GM12801 (cell line): ENCODE results near the gene ADAMTS17.

ENCODE experiments used
- CTCF ChIP-seq: IDR thresholded peaks from one replicate; pipeline ENCODE4 v1.5.1; 2011; ENCODE audit warnings: control low read depth; ENCODE audit not compliant: insufficient read length; ENCODE audit errors: extremely low read depth

The ADAMTS17 gene

GRCh38 chr15:100201376-100202280, 140.1 kb downstream of the ADAMTS17 start:
- TF ChIP-seq CTCF: no peak

GRCh38 chr15:100200287-100200880, 141.4 kb downstream of the ADAMTS17 start:
- TF ChIP-seq CTCF: no peak

- TF ChIP-seq CTCF: no peak
Measured at GRCh38 chr15:100199711-100200286, 142.0 kb downstream of the ADAMTS17 start.

- TF ChIP-seq CTCF: no peak
Measured at GRCh38 chr15:100198442-100198841, 143.3 kb downstream of the ADAMTS17 start.

GRCh38 chr15:100196326-100197058, 145.3 kb downstream of the ADAMTS17 start:
- no peak for TF ChIP-seq CTCF

GRCh38 chr15:100194996-100195395, 146.8 kb downstream of the ADAMTS17 start:
- no peak for TF ChIP-seq CTCF
